Trophoblast cell (in vitro differentiated cells and primary cell): ENCODE measurements around the gene FLT4.

Experiments
- DNase-seq, 2 donors: peaks; one replicate each; pipeline ENCODE4 v3.0.0-alpha.2; 2016
- H2AFZ ChIP-seq: 2 replicates; pipeline ENCODE4 v1.6.1; 2013; ENCODE audit warnings: low read length, moderate library complexity, mild to moderate bottlenecking; ENCODE audit not compliant: insufficient read depth, poor library complexity
- H2AK5ac ChIP-seq: 2 replicates; pipeline ENCODE4 v1.6.1; 2013; ENCODE audit warnings: mild to moderate bottlenecking, low read length
- H2BK120ac ChIP-seq: 2 replicates; pipeline ENCODE4 v1.6.1; 2013; ENCODE audit warnings: low read length, mild to moderate bottlenecking, moderate library complexity; ENCODE audit not compliant: insufficient read depth, poor library complexity
- H2BK12ac ChIP-seq: 2 replicates; pipeline ENCODE4 v1.6.1; 2013; ENCODE audit warnings: mild to moderate bottlenecking, low read length, moderate library complexity
- H2BK5ac ChIP-seq: 2 replicates; pipeline ENCODE4 v1.6.1; 2013; ENCODE audit warnings: low read length, low read depth, moderate library complexity, mild to moderate bottlenecking; ENCODE audit not compliant: poor library complexity
- H3K14ac ChIP-seq: 2 replicates; pipeline ENCODE4 v1.6.1; 2013; ENCODE audit warnings: mild to moderate bottlenecking, low read length
- H3K18ac ChIP-seq: 2 replicates; pipeline ENCODE4 v1.6.1; 2013; ENCODE audit warnings: mild to moderate bottlenecking, low read length
- H3K23ac ChIP-seq: 2 replicates; pipeline ENCODE4 v1.6.1; 2013; ENCODE audit warnings: low read length
- H3K27ac ChIP-seq: 2 replicates; pipeline ENCODE4 v1.5.1; 2013; ENCODE audit warnings: low read depth, mild to moderate bottlenecking, inconsistent platforms, low read length, moderate library complexity
- H3K27me3 ChIP-seq: 2 replicates; pipeline ENCODE4 v1.6.1; 2013; ENCODE audit warnings: inconsistent platforms, mild to moderate bottlenecking, low read length, moderate library complexity; ENCODE audit not compliant: insufficient read depth
- H3K36me3 ChIP-seq, 2 experiments: 1 replicate in 1 of 2; 2 replicates in 1 of 2; pipeline ENCODE4 v1.6.1; 2013; ENCODE audit warnings: low read length in 2 of 2, mild to moderate bottlenecking in 2 of 2, moderate library complexity in 1 of 2; ENCODE audit not compliant: insufficient read depth in 2 of 2, control insufficient read depth in 1 of 2
- H3K4ac ChIP-seq: 2 replicates; pipeline ENCODE4 v1.6.1; 2013; ENCODE audit warnings: low read depth, mild to moderate bottlenecking, low read length, moderate library complexity
- H3K4me1 ChIP-seq, 2 experiments: 1 replicate in 1 of 2; 2 replicates in 1 of 2; pipeline ENCODE4 v1.6.1; 2013; ENCODE audit warnings: low read length in 2 of 2, mild to moderate bottlenecking in 2 of 2, moderate library complexity in 1 of 2; ENCODE audit not compliant: insufficient read depth in 2 of 2, control insufficient read depth in 1 of 2
- H3K4me2 ChIP-seq: 2 replicates; pipeline ENCODE4 v1.6.1; 2013; ENCODE audit warnings: inconsistent platforms, mild to moderate bottlenecking, low read length, moderate library complexity
- H3K4me3 ChIP-seq: 2 replicates; pipeline ENCODE4 v1.5.1; 2013; ENCODE audit warnings: mild to moderate bottlenecking, low read depth, low read length, inconsistent platforms
- H3K79me1 ChIP-seq: one replicate; pipeline ENCODE4 v1.6.1; 2013; ENCODE audit warnings: low read length
- H3K79me2 ChIP-seq: 2 replicates; pipeline ENCODE4 v1.6.1; 2013; ENCODE audit warnings: low read length, mild to moderate bottlenecking; ENCODE audit not compliant: control insufficient read depth, insufficient read depth, poor library complexity
- H3K9ac ChIP-seq: 2 replicates; pipeline ENCODE4 v1.6.1; 2013; ENCODE audit warnings: mild to moderate bottlenecking, low read length
- H3K9me3 ChIP-seq: 2 replicates; pipeline ENCODE4 v1.6.1; 2013; ENCODE audit warnings: low read depth, mild to moderate bottlenecking, control low read depth, inconsistent platforms, low read length; ENCODE audit not compliant: insufficient read depth
- H4K12ac ChIP-seq: 2 replicates; pipeline ENCODE4 v1.6.1; 2013; ENCODE audit warnings: low read depth, mild to moderate bottlenecking, low read length, moderate library complexity
- H4K8ac ChIP-seq: 2 replicates; pipeline ENCODE4 v1.6.1; 2013; ENCODE audit warnings: low read depth, mild to moderate bottlenecking, low read length, moderate library complexity
- H4K91ac ChIP-seq: one replicate; pipeline ENCODE4 v1.6.1; 2013; ENCODE audit warnings: low read depth, mild to moderate bottlenecking, low read length, moderate library complexity
- WGBS: extraction: QIAGEN DNeasy Blood & Tissue Kit; methylation state at CpG from one replicate; pipeline ENCODE4 v1.1.7; 2013; ENCODE audit warnings: missing lambda C conversion rate; ENCODE audit not compliant: insufficient read length, insufficient coverage; ENCODE audit errors: extremely low coverage; 5-methylcytosine and 5-hydroxymethylcytosine counted together

FLT4 gene

GRCh38 chr5:180641566-180641900, 7.9 kb downstream of the FLT4 start:
- Histone ChIP-seq H3K14ac (no peak overlapping the region), H3K79me1 (no peaks in the 10 kb centered on the region), H3K4me2 (no peak overlapping the region), H3K9me3 (peaks cover 2% of the 10 kb centered on the region), H3K27me3 (no peaks in the 10 kb centered on the region), H2BK120ac (no peak overlapping the region), H4K12ac (no peak overlapping the region), H3K27ac (no peak overlapping the region), H3K4me3 (no peak overlapping the region), H3K9ac (no peak overlapping the region), H3K79me2 (no peaks in the 10 kb centered on the region), H2BK5ac (no peak overlapping the region), H4K91ac (no peak overlapping the region), H3K4me1 (peaks cover 0 to 3% of the 10 kb centered on the region in 2 experiments), H2BK12ac (no peak overlapping the region), H3K36me3 (no peaks in the 10 kb centered on the region), H2AFZ (no peak overlapping the region), H2AK5ac (no peak overlapping the region), H3K18ac (no peak overlapping the region), H3K4ac (no peak overlapping the region), H3K23ac (no peak overlapping the region), H4K8ac (no peak overlapping the region)
- no peak for DNase-seq
- WGBS, result no CpG with 5 or more reads among the region's 6 CpGs

GRCh38 chr5:180640861-180641565, 8.4 kb downstream of the FLT4 start:
- H3K4ac ChIP-seq, result no peak overlapping the region
- H3K36me3 ChIP-seq, result no peaks in the 10 kb centered on the region
- no peak overlapping the region for H3K14ac ChIP-seq
- peaks cover 2% of the 10 kb centered on the region for H3K9me3 ChIP-seq
- no peak overlapping the region for H2BK12ac ChIP-seq
- no peak for DNase-seq
- H3K79me1 ChIP-seq, result no peaks in the 10 kb centered on the region
- H2AFZ ChIP-seq, result no peak overlapping the region
- H2BK5ac ChIP-seq, result no peak overlapping the region
- H4K91ac ChIP-seq, result no peak overlapping the region
- H3K4me2 ChIP-seq, result no peak overlapping the region
- no peak overlapping the region for H3K18ac ChIP-seq
- H3K4me3 ChIP-seq, result no peak overlapping the region
- H4K12ac ChIP-seq, result no peak overlapping the region
- H3K9ac ChIP-seq, result no peak overlapping the region
- H4K8ac ChIP-seq, result no peak overlapping the region
- no peaks in the 10 kb centered on the region for H3K79me2 ChIP-seq
- no peak overlapping the region for H3K23ac ChIP-seq
- no peak overlapping the region for H3K27ac ChIP-seq
- H3K4me1 ChIP-seq, result peaks cover 0 to 3% of the 10 kb centered on the region in 2 experiments
- no peak overlapping the region for H2AK5ac ChIP-seq
- no CpG with 5 or more reads among the region's 19 CpGs for WGBS
- H3K27me3 ChIP-seq, result no peaks in the 10 kb centered on the region
- H2BK120ac ChIP-seq, result no peak overlapping the region

- Histone ChIP-seq H4K8ac (no peak overlapping the region), H2BK12ac (no peak overlapping the region), H3K27me3 (no peaks in the 10 kb centered on the region), H2BK120ac (no peak overlapping the region), H3K27ac (no peak overlapping the region), H4K91ac (no peak overlapping the region), H3K4ac (no peak overlapping the region), H3K9me3 (peaks cover 2% of the 10 kb centered on the region), H3K4me1 (peaks cover 0 to 1% of the 10 kb centered on the region in 2 experiments), H4K12ac (no peak overlapping the region), H3K4me2 (no peak overlapping the region), H2BK5ac (no peak overlapping the region), H3K14ac (no peak overlapping the region), H3K9ac (no peak overlapping the region), H2AFZ (no peak overlapping the region), H3K18ac (no peak overlapping the region), H3K36me3 (no peaks in the 10 kb centered on the region), H3K79me1 (no peaks in the 10 kb centered on the region), H3K4me3 (no peak overlapping the region), H3K79me2 (no peaks in the 10 kb centered on the region), H3K23ac (no peak overlapping the region), H2AK5ac (no peak overlapping the region)
- no peak for DNase-seq
- no CpG with 5 or more reads among the region's 6 CpGs for WGBS
Measured at GRCh38 chr5:180640611-180640860, 8.9 kb downstream of the FLT4 start.

GRCh38 chr5:180639741-180640610, 9.4 kb downstream of the FLT4 start:
- Histone ChIP-seq H3K9ac (no peak overlapping the region), H3K23ac (no peak overlapping the region), H3K79me1 (no peaks in the 10 kb centered on the region), H3K27ac (no peak overlapping the region), H2BK120ac (no peak overlapping the region), H3K4ac (no peak overlapping the region), H4K8ac (no peak overlapping the region), H3K14ac (no peak overlapping the region), H4K12ac (no peak overlapping the region), H2BK12ac (no peak overlapping the region), H3K4me1 (peaks cover 0 to 1% of the 10 kb centered on the region in 2 experiments), H3K79me2 (no peaks in the 10 kb centered on the region), H3K27me3 (no peaks in the 10 kb centered on the region), H2BK5ac (no peak overlapping the region), H3K36me3 (no peaks in the 10 kb centered on the region), H3K4me2 (no peak overlapping the region), H3K18ac (no peak overlapping the region), H3K4me3 (no peak overlapping the region), H2AFZ (no peak overlapping the region), H4K91ac (no peak overlapping the region), H2AK5ac (no peak overlapping the region), H3K9me3 (peaks cover 2% of the 10 kb centered on the region)
- DNase-seq, result no peak
- no CpG with 5 or more reads among the region's 27 CpGs for WGBS
